Vagina (tissue), 2 donors: Measurements from ENCODE around the gene INS.

Source experiments
- CTCF ChIP-seq, 3 experiments: fragments of 450-650 bp in 2 of 3; fragments of 200-600 bp in 1 of 3; sonication (generic) in 1 of 3; IDR thresholded peaks; one replicate each; pipeline ENCODE4 v1.5.1; 2017 to 2019; ENCODE audit warnings: antibody characterized with exemption in 3 of 3, mild to moderate bottlenecking in 2 of 3, moderate library complexity in 2 of 3
- POLR2A ChIP-seq, 2 donors: fragments of 450-650 bp; IDR thresholded peaks; one replicate each; pipeline ENCODE4 v1.6.1; 2017; ENCODE audit warnings: antibody characterized with exemption in 2 of 2, mild to moderate bottlenecking in 2 of 2, moderate library complexity in 2 of 2

GRCh38 chr11:2207212-2207611 is 46.2 kb upstream of the INS start:
- TF ChIP-seq POLR2A (IDR thresholded peaks at IDR 0.05) (no peak), CTCF (IDR thresholded peaks at IDR 0.05) (no peak)
